Fibroblast of pulmonary artery (primary cell): Measurements from ENCODE around the gene C1GALT1C1L.
"Not testable (repeated sequence)": the region's sequence is repeated elsewhere in the genome, so short reads cannot be mapped to it uniquely, and the experiment has no call there.

Experiments used
- DNase-seq: peaks from one replicate; pipeline ENCODE4 v3.0.0-alpha.2; 2010; ENCODE audit warnings: low read depth
- H3K4me3 ChIP-seq: replicated peaks from 2 replicates; pipeline ENCODE4 v1.5.1; 2011; ENCODE audit warnings: low read depth, mild to moderate bottlenecking, control low read depth, low read length, moderate library complexity
- TF ChIP-seq, protein P1 (sequence below): IDR thresholded peaks from 2 replicates; pipeline ENCODE4 v1.5.1; 2011; ENCODE audit warnings: mild to moderate bottlenecking, control low read depth, low read length, inconsistent platforms; ENCODE audit errors: missing control alignments

Gene C1GALT1C1L

DNA sequence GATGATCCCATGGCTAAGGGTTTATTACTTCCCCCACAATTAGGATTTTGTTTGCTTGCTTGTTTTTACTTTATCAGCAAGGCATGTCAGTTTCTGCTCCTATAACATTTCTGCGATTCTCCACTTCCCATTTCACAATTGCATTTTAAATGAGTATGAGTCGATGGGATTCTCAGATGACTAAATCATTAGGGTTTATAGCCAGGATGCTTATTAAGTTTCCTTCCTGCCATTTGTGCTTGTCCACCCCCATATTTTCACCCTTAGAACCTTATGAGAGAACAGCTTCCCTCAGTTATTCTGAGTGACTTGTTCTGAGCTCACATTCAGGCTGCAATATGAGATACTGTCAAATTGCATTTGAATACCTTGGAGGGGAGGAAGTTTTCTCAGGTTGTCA, 37.9 kb upstream of the C1GALT1C1L start:
- TF ChIP-seq, protein P1, sequence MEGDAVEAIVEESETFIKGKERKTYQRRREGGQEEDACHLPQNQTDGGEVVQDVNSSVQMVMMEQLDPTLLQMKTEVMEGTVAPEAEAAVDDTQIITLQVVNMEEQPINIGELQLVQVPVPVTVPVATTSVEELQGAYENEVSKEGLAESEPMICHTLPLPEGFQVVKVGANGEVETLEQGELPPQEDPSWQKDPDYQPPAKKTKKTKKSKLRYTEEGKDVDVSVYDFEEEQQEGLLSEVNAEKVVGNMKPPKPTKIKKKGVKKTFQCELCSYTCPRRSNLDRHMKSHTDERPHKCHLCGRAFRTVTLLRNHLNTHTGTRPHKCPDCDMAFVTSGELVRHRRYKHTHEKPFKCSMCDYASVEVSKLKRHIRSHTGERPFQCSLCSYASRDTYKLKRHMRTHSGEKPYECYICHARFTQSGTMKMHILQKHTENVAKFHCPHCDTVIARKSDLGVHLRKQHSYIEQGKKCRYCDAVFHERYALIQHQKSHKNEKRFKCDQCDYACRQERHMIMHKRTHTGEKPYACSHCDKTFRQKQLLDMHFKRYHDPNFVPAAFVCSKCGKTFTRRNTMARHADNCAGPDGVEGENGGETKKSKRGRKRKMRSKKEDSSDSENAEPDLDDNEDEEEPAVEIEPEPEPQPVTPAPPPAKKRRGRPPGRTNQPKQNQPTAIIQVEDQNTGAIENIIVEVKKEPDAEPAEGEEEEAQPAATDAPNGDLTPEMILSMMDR = no peak
- peak; percentile 45 for DNase-seq
- H3K4me3 ChIP-seq = no peak overlapping the region

DNA sequence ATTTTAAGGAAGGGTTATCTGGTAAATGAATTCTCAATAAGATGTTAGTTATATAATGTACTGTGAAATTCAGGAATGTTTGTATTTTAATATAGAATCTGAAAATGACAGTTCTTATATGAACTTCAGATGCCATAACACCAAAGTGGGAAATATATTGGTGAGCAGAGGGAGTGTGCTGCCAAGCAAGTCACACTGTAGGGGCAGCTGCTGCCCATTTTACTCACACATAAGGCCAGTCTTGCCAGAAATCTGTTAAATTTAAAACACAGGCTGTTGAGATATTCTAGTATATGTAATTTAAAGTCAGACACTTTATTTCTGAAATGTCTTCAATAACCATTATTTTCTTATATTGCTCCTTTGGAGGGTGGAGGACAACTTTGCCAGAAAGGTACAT, 34.6 kb upstream of the C1GALT1C1L start:
- TF ChIP-seq, protein P1 = no peak
- no peak for DNase-seq
- H3K4me3 ChIP-seq = no peak overlapping the region

GRCh38 chr2:43708891-43709290, 32.7 kb upstream of the C1GALT1C1L start:
- no peak for DNase-seq
- TF ChIP-seq, protein P1 = no peak
- no peak overlapping the region for H3K4me3 ChIP-seq

DNA sequence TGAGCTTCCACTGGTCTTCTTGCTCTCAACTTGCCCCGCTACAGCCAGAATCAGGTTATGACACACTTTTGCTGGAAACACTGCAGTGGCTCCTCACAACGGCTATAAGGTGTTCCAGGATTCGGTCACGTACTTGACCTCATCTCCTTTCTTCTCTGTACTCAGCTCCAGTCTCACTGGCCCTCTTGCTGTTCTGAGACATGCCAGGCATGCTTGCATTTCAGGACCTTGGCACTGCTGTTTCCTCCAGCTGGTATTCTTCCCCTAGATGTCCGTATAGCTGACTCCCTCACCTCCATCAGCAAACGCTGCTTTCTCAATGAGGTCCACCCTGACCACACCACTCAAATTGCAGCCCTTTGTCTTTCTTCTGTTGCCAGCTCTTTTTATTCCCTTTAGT, 31.9 kb upstream of the C1GALT1C1L start:
- TF ChIP-seq, protein P1 = no peak
- DNase-seq = peak; percentile 50
- H3K4me3 ChIP-seq = no peak overlapping the region

GRCh38 chr2:43707255-43708015, 31.2 kb upstream of the C1GALT1C1L start:
- DNase-seq = peak; percentile 86
- H3K4me3 ChIP-seq = no peak overlapping the region
- TF ChIP-seq, protein P1 = no peak

GRCh38 chr2:43701111-43701510, 24.9 kb upstream of the C1GALT1C1L start:
- TF ChIP-seq, protein P1 = no peak
- H3K4me3 ChIP-seq = no peak overlapping the region
- no peak for DNase-seq

DNA sequence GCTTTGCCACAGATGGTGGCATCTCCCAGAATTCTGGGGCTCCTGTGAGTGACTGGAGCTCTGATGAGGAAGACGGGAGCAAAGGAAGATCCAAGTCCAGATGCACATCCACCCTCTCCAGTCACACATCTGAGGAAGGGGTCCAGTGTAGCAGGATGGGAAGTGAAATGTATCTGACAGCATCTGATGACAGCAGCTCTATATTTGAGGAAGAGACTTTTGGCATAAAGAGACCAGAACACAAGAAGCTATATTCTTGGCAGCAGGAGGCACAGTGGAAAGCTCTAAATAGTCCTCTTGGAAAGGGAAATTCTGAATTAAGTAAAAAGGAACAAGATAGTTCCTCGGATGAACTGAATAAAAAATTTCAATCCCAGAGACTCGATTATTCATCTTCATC, 23.5 kb upstream of the C1GALT1C1L start:
- TF ChIP-seq, protein P1 = no peak
- no peak for DNase-seq
- H3K4me3 ChIP-seq = no peak overlapping the region

DNA sequence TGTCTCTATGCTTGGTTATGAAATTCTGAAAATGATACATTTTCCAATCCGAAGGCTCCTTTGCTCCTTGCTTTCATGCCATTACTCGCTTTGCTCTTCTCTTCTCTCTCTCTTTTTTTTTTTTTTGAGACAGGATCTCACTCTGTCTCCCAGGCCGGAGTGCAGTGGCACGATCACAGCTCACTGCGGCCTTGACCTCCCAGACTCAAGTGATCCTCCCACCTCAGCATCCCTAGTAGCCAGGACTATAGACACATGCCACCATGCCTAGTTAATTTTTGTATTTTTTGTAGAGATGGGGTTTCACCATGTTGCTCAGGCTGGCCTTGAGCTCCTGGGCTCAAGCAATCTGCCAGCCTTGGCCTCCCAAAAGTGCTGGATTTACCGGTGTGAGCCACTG, 21.9 kb upstream of the C1GALT1C1L start:
- not testable (repeated sequence) for DNase-seq, H3K4me3 ChIP-seq
